ENCODE measurements around the gene FIS1. TPM values are rescaled to one million over a fixed set of nuclear protein-coding genes. Genes with fewer than 3 reads are reported as not detected.
A peak's percentile ranks its signal among the peaks of the same experiment; 100 is the strongest.

FIS1 gene
- polyA plus RNA-seq, 1 donor, result 133 TPM

DNA sequence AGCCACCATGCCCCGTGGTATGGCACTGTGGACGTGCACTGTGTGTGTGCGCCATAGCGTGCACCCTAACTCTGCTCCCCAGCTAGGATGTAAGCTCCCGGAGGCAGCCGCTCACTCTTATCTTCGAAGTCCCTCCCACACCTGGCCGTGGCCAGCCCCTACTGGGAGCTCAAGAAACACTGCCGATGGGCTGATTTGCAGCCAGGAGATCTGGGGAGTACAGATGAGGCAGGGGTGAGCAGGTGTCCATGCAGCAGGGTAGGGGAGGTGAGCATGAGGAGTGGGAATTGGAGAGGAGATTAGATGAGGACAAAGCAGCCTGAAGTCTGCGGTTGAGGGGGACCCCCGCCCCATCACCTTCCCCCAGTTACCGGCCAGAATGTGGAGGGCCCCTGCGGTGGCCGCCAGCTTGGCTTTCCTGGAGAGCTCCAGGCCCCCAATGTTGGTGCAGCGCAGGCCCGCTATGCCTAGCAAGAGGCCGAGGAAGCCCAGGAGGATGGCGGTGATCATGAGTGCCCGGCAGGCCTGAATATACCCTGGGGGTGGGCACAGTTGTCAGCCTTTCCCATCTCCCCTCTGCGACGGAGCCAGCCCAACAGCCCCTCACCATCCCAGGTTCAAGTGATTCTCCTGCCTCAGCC lies 10.9 kb downstream of the FIS1 start:
- no peak for DNase-seq

DNA sequence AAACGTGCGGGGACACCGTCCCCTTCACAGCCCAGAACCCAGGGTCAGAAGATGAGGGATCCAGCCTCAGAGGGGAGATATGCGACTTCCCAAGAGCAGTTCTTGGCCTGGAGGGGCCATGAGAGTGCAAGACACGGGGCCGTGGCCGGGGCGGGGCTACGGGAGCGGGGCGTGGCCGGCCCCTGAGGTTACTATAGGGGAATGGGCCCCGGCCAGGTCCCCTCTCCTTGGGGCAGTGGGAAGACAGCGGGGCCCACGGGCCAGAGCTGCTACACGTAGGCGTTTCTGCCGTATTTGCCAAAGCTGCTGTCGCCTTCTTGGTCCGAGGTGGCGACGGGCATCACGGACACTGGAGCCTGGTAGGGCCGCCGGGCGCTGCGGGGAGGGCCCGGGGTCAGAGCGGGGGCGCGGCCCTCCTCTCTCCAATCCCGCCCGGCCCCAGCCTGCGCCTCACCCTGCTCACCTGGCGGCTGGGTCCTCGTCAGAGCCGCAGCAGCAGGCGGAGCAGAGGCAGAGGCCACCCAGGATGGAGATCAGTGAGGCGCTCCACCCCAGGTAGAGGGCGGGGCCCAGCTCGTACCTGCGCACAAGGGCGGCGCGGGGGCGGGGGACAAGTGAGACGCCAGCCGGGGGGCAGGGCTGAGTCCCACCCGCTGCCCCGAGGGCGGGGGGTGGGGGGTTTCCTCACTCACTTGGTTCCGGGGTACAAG lies 12.6 kb downstream of the FIS1 start:
- DNase-seq, result no peak

DNA sequence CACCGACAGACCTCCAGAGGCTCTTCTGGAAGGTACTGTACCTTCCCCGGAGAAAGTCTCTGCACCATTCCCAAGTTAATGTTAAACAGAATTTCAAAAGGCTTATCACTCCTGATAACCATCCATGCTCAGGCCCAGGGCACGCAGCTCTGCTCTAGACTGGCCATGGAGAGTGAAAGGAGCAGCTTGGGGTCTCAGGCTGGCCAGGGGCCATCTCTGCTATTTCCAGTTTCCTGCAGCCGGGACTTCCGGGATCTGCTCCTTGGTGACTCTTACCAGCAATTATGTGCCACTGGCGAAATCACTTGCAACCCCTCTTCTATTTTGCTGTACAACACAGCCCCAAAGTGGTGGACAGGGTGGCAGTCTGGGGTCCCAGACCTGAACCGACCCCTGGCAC lies 13.2 kb downstream of the FIS1 start:
- DNase-seq, result no peak

DNA sequence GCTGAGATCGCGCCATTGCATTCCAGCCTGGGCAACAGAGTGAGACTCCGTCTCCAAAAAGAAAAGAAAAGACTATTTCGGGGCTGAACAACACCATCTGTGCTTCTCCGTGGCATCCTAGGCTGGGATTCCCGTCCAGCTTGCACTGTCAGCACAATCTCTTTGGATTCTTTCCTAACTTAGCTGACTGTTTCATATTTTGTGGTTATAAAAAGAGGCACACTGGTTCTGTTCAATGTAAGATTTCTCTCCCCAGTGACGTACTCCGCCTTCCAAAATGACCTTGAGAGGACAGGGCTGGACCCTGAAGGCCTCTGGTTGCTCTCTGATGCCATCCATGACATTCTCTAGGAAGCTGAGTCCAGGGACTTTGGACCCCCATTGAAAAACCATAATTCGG lies 18.2 kb downstream of the FIS1 start:
- no peak for DNase-seq

DNA sequence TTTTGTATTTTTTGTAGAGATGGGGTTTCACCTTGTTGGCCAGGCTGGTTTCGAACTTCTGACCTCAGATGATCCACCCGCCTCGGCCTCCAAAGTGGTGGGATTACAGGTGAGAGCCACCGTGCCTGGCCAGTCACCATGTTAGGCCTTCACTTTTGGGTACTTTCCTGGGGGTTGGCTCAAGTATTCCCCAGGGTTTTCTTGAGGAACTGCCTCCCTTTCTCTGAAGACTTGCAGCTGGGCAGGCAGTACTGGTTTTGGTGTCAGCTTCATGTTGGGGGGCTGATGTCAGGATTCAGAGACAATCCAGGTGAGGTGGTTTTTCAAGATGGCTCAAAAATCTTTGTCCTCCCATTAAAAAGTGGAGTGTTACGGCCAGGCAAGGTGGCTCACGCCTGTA lies 19.2 kb downstream of the FIS1 start:
- DNase-seq, result no peak

DNA sequence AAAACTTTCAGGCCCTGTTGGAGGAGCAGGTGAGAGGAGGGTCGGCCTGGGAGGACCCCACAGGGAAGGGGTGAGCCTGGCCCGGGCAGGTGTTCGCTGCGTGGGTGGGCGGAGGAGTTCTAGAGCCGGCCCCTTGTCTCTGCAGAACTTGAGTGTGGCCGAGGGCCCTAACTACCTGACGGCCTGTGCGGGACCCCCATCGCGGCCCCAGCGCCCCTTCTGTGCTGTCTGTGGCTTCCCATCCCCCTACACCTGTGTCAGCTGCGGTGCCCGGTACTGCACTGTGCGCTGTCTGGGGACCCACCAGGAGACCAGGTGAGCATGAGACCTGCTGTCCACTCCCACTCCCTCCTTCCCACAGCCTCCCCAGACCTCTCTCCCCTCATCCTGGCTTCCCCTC lies 21.4 kb downstream of the FIS1 start:
- no peak for DNase-seq

DNA sequence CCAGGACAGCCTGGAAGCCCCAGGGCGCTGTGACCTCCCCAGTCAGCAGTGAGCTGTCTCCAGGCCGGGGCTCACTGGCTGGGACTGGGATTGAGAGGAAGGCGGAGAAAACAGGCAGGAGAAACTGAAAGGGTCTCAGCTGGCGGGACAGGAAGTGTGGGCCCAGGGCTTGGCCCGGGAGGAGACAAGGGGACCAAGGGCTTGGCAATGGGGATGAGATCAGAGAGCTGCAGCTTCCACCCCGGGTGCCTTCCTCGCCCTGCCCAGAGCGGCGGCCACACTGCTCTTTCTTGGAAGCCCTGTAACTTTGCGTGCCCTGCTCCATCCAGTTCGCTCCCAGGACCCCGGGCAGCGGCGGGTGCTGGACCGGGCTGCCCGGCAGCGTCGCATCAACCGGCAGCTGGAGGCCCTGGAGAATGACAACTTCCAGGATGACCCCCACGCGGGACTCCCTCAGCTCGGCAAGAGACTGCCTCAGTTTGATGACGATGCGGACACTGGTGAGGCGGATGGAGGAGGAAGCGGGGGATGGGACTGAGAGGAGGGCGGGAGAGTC lies 22.5 kb downstream of the FIS1 start:
- no peak for DNase-seq

DNA sequence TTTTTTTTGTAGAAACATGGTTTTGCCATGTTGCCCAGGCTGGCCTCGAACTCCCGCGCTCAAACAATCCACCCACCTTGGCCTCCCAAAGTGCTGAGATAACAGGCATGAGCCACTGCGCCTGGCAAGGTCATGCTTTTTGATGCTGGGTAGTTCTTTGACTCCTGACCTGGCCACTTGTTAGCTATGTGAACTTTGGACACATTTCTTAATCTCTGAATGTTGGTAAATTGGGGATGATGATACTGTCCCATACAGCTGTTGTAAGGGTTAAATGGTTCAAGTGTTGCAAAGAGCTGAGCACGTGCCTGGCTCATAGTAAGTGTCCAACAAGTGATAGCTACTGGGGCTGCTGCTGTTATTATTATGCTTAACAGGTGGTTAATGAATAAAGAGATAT lies 24.6 kb downstream of the FIS1 start:
- no peak for DNase-seq

DNA sequence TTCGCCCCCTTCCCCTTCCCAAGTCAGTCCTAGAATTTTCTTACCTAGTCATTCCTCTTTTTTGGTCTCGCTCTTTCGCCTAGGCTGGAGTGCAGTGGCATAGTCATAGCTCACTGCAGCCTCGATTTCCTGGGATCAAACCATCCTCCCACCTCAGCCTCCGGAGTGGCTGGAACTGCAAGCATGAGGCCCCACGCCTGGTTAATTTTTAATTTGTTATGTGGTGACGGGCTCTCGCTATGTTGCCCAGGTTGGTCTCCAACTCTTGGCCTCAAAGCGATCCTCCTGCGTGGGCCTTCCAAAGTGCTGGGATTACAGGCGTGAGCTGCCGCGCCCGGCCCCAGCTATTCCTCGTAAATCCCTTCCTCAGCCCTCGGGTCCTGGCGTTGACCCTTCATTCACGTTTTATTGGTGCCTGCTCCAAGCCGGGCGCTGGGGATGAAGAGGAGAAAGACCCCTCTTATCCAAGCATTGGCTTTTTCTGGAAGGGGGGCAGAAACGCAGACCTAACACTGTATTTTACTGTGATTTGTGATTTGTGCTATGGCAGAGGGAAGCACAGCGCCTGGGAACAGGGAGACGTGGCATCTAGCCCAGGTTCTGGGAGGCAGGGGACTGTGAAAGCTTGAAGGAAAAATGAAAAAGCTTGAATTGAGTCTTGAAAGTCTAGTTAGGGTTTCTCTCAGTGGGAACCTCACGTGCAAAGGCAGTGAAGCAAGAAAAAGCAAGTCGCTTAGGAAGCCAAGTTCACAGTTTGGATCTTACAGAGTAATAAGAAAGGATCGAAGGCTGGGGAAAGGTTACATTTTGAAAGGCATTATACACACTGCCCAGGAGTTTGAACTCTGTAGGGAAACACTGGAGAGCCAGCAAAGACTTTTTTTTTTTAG lies 26.4 kb downstream of the FIS1 start:
- DNase-seq, result no peak

DNA sequence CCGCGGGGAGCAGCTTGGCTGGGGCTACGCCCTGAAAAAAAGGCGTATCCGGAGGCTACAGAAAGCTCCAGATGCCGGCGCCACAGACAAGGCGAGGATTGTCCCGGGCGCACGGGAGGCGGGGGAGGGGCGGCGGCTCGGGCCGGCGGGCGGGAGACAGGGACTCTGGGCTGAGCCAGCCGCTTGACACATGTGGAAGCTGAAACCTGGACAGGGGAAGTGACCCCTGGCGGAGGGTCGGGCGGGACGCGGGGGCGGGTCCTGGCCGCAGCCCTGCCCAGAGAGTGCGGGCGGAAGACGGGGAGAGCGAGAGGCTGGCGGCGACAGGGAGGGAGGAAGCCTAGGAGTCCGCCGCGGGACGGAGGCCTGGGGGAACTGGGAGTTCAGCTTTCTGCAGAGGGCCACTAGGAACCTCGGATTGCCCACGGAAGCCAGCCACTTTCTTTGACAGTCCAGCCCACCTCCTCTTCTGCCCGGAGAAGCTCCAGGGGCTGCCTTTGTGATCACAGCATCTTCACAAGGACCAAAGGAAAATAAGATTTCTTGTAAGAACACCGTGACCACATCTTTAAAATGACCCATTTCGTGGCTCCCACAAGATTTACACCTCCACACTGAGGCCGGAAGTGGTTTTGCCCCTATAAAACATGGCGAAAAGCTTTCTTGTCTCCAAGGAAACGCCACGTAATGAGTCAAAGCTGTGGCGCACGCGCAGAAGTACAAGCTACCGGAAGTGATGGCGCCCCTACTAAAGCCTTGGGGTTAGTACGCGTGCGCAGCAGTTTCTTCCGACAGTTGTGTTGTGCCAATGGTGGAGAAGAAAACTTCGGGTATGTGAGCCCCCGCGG lies 27.3 kb downstream of the FIS1 start, which contains the start of the genes PLOD3 and ZNHIT1:
TSS of gene PLOD3 (minus strand) at position 194 of the 848 bp plus-strand sequence. CDS start 307 bp downstream, outside the sequence.
TSS of gene ZNHIT1 (plus strand) at position 778 of the 848 bp plus-strand sequence. CDS start at position 809, 31 bp downstream.
- peak; percentile 97 for DNase-seq

DNA sequence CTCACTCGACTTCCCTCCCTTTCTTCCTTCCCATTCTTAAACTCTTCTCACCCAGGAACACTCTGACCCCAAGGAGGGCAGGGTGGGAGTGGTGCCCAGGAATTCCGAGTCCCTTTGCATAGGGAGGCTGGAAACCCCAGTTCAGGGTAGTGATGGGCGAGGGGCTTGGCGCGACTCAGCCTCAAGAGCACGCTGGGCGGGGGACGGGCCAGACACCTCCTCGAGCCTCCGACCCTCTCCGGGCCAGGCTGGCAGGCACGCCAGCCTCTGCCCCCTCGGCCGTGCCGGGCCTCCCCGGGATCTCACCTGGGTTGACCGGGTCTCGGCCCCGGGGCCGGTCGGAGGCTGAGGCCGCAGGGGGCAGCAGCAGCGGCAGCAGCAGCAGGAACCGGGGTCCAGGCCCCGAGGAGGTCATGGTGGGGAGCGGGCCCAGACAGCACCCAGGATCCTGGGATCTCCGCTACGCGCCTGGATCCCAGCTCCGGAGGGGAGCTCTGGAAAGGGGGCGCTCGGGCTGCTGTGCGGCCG lies 28.0 kb downstream of the FIS1 start:
- no peak for DNase-seq

DNA sequence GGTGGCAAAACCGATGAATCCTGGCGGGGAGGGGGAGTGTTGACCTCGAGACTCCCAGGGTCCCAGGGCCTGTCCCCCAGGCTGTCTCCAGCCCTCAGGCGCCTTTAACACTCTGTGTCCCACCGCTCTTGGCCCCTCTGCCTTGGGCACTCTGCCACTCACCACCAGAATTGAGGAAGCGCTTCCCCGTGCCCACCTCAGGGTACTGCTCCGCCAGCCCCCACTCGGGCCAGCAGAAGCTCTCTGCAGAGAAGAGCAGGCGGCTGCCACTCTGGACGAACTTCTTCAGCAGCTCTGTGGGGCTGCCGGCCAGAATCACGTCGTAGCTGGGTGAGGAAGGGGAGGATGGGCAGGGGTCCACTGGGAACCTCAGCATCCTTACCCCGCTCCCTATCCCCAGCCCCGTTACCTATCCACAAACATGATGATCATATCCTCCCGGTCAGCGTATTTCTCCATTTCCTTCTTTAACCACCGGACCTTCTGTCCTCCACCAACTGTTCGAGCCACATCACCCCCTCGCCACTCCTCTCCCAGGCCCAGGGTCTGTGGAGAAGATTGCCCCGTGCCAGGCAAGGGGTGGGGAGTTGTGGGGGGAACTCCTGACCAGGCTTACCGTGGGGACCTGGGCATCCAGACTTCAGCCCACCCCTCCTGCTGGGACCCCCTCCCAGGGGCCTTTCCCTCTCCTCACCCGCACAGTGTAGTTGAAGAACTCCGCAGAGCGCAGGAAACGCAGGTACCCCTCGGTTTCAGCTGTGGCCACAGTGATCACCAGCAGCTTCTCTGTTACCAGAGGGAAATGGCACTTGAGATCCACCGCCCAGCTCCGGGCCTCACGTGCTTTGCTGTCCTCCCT lies 28.7 kb downstream of the FIS1 start:
- no peak for DNase-seq

DNA sequence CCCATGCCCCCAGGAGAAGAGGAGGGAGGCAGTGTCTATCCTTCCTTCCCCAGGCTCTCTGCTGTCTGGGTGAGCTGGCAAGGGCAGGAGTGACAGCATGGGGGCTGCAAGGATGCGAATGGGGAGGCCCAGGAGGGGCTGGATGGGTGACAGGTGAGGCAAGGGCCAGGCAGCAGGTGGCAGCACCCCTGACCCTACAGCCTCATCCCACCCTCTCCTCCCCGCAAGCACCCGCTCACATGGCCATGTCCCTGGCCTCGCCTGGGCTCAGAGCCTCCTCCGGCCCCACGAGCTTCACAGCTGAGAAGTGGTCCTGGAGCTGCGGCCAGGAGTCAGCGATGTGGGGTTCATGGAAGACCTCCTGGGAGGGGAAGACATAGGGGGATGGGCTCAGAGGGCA lies 32.9 kb downstream of the FIS1 start:
- no peak for DNase-seq

DNA sequence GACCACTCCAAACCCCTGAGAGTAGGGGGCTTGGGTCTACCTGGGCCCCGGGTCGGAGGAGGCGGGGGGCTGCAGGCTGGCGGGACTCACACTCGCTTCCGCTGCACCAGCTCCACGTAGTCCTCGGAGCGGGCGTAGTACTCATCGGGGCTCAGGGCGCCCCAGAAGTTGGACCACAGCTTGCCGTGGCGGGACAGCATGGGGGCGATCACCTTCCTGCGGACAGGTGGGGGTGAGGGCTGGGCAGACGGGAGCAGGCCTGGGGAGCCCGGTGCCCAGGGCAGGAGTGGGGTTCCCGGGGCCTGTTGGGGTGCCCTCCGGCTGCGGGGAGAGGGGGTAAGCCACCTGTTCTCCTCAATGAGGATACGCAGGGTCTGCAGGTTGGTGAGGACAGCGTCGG lies 33.4 kb downstream of the FIS1 start:
- DNase-seq, result no peak

DNA sequence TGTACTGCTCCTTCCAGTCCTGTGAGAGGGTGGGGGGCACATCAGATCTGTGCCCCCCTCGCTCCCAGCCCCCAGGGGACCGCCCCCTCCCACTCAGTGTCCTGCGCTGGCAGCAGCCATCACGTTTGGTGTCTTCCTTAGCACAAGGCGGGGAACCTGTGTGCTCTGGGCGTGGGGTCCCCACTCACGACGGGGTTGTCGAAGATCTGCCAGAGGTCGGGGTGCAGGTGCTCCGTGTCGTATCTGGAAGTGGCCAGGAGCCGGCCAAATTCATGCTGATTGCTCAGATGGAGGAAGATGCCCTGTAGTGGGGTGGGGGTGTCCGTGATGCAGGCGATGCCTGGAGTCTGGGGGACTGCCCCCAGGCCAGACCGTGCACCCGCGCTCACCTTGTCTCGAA lies 34.7 kb downstream of the FIS1 start:
- no peak for DNase-seq

DNA sequence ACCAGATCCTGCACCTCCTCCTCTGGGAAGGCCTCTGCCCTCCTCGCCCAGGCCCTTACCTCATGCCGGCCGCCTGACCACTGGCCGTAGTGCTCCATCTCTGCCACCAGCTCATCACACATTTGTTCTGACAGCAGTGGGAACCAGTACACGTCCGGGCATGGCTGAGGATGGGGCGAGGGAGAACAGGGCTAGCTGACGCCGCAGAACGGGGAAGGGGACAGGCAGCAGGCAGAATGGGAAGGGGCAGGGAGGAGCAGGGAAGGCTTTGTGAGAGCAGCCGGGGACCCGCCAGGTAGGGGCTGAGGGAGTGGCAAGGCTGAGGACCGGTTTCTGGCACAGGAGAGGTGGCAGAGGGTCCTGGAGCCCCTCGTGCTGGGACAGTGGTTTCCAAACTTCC lies 36.1 kb downstream of the FIS1 start:
- DNase-seq, result no peak

DNA sequence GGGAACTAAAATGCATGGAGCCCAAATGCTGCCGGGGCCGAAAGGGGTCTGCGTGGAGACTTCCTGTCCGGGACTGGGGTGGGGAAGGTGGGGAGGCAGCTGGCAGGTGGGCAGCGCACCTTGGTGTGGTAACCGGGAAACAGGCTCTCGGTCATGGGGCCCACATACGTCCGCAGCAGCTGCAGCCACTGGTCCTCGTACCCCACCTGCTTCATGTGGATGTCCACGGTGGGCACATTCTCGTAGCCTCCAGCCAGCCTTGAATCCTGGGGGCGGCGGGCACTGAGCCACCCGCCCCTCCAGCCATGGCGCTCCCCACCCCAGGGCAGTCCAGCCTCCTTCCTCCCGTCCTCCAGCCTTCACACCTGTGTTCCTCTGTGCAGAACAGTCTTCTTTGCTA lies 37.4 kb downstream of the FIS1 start:
- no peak for DNase-seq

DNA sequence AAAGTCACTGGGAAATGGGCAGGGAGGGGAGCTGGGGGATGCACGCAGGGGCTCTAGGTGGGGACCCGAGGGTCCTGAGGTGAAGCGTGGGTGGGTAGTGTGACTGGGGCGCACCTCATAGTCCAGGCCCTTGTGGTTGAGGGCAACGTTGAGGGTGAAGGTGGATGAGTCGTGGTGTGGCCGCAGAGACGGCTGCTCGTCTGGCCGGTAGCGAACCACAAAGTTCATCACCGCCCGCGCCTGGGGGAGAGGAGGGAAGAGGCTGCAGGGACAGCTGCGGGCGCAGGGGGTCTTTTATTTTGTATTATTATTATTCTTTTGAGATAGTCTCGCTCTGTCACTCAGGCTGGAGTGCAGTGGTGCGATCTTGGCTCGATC lies 38.2 kb downstream of the FIS1 start:
- DNase-seq, result no peak

DNA sequence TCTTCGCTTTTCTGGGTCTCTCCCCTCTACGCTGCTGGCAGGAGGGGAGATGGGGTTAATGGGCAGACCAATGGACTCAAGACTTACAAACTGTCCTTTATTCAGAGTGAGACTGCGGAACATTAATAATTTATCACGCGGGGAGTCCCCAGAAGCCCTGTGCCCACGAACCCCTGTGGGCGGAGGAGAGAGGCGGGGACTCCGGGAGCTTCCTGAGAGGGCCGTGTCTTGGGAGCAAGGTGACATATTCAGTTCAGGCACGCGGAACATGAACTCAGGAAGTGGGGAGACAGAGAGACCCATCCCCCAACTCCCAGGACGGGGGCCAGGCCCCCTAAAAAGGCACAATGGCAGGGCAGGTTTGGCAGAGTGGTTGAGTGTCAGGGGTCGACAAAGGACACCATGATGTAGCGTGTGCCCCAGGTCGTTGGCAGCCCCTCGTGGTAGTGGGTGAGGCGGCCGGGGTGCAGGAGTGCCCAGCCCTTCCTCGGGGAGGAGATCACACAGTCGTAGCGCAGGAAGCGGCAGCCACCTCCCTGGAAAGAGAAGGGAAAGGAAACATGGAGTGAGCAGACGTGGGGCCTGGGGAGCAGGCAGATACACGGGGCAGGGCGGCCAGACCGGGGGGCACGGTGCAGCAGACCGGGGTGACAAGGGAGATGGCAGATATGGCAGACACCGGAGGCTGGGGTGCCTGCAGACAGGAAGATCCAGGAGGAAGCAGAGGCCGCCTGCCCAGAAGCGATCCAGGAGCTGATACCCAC lies 38.8 kb downstream of the FIS1 start:
- DNase-seq, result no peak
